Caco-2 (cell line): ENCODE measurements around the gene AGK. TPM values are rescaled to one million over a fixed set of nuclear protein-coding genes. Genes with fewer than 3 reads are reported as not detected.
A peak's percentile ranks its signal among the peaks of the same experiment; 100 is the strongest.

Source experiments
- BruUV-seq: library from RNA; stranded (reverse); fragments of 400-500 nt; replicated peaks from 2 replicates; lab custom pipeline; 2021; lab: Mats Ljungman, UMichigan
- CTCF ChIA-PET: fragments of 300-600 bp; sonication (Branson Sonifier 250); formaldehyde crosslinking; loops from one replicate; lab custom pipeline; 2022; ENCODE audit warnings: antibody characterized with exemption; lab: Charles Lee
- POLR2A ChIA-PET: fragments of 300-600 bp; sonication (Branson Sonifier 250); formaldehyde crosslinking; loops from one replicate; lab custom pipeline; 2022; ENCODE audit warnings: antibody characterized with exemption; lab: Charles Lee
- DNase-seq, 2 experiments: peaks; one replicate each; pipeline versions ENCODE4 v3.0.0 to v3.0.0-alpha.2; 2020 to 2022
- H3K27me3 ChIP-seq: replicated peaks from 2 replicates; pipeline ENCODE4 v1.6.0; 2011; ENCODE audit warnings: low read length; ENCODE audit not compliant: control insufficient read depth, insufficient read depth
- H3K36me3 ChIP-seq: 2 replicates; pipeline ENCODE4 v1.5.1; 2011; ENCODE audit warnings: low read length; ENCODE audit not compliant: control insufficient read depth, insufficient read depth
- H3K4me1 ChIP-seq: fragments of 250-450 bp; sonication (Bioruptor Pico); 2 replicates; pipeline ENCODE4 v1.5.1; 2020; ENCODE audit warnings: mild to moderate bottlenecking
- H3K4me3 ChIP-seq: 2 replicates; pipeline ENCODE4 v1.5.1; 2011; ENCODE audit warnings: low read depth, mild to moderate bottlenecking, control low read depth, low read length
- H3K9me3 ChIP-seq: fragments of 250-450 bp; sonication (Bioruptor Pico); 2 replicates; pipeline ENCODE4 v1.5.1; 2020; ENCODE audit warnings: mild to moderate bottlenecking, moderate library complexity
- H3K27ac Mint-ChIP-seq: one replicate; pipeline ENCODE4 v1.8.0; 2022; ENCODE audit warnings: mixed read lengths; ENCODE audit not compliant: unreplicated experiment
- H3K27me3 Mint-ChIP-seq: one replicate; pipeline ENCODE4 v1.8.0; 2022; ENCODE audit warnings: mixed read lengths; ENCODE audit not compliant: insufficient read depth, unreplicated experiment
- H3K36me3 Mint-ChIP-seq: one replicate; pipeline ENCODE4 v1.8.0; 2022; ENCODE audit warnings: mild to moderate bottlenecking, mixed read lengths; ENCODE audit not compliant: insufficient read depth, unreplicated experiment
- H3K4me1 Mint-ChIP-seq: one replicate; pipeline ENCODE4 v1.8.0; 2022; ENCODE audit warnings: low read depth, mixed read lengths; ENCODE audit not compliant: unreplicated experiment
- H3K4me3 Mint-ChIP-seq: one replicate; pipeline ENCODE4 v1.8.0; 2022; ENCODE audit warnings: mild to moderate bottlenecking, moderate library complexity, mixed read lengths; ENCODE audit not compliant: unreplicated experiment
- H3K9me3 Mint-ChIP-seq: one replicate; pipeline ENCODE4 v1.8.0; 2022; ENCODE audit warnings: mixed read lengths; ENCODE audit not compliant: unreplicated experiment
- intact Hi-C: fragments of 100-400 bp; cut with micrococcal nuclease; formaldehyde crosslinking; loops from one replicate; pipeline ENCODE4 v1.10.0; 2022; ENCODE audit not compliant: unreplicated experiment
- total RNA-seq: library from RNA; stranded (reverse); gene quantifications from 2 replicates; pipeline ENCODE4 v1.2.3, GENCODE V29; 2022
- TF ChIP-seq, protein P1 (sequence below), 2 experiments: fragments of 200-600 bp in 1 of 2; IDR thresholded peaks; 1 replicate in 1 of 2; 2 replicates in 1 of 2; pipeline versions ENCODE4 v1.5.1 to v1.8.0; 2011 to 2022; ENCODE audit warnings: antibody characterized with exemption in 1 of 2, control low read depth in 1 of 2, inconsistent platforms in 1 of 2, low read depth in 1 of 2, low read length in 1 of 2, mild to moderate bottlenecking in 1 of 2, moderate library complexity in 1 of 2; ENCODE audit not compliant: insufficient read depth in 1 of 2, severe bottlenecking in 1 of 2, unreplicated experiment in 1 of 2

The AGK gene
- total RNA-seq, 1 experiment from 2014 or later = 32.3 TPM

DNA sequence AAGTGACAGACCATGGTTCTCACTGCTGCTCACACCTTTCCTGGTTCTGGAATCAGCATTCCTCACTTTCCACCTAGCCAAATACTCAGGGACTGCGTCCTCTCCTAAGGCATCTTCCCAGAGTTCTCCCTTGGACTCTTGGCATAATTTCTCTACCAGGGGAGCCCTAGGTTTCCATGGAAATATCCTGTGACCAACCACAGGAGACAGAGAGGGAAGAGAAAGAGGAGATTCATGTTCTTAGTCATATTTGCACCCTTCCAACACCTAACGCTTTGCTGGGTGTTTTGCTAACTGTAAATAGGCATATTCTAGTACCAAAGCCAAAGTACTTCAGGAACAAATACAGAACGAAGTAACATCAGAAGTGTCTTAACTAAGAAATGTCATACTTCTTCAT is 122.1 kb downstream of the AGK start:
- Histone ChIP-seq H3K36me3 (no peaks in the 10 kb centered on the region), H3K4me1 (no peaks in the 10 kb centered on the region), H3K27me3 (no peaks in the 10 kb centered on the region), H3K9me3 (no peaks in the 10 kb centered on the region), H3K4me3 (no peak overlapping the region)
- ChIA-PET CTCF (no interaction called here), POLR2A (no interaction called here)
- Mint-ChIP-seq H3K27ac (no peak overlapping the region), H3K27me3 (no peaks in the 10 kb centered on the region), H3K36me3 (peaks cover 5% of the 10 kb centered on the region), H3K4me1 (peaks cover 16% of the 10 kb centered on the region), H3K9me3 (no peaks in the 10 kb centered on the region), H3K4me3 (no peak overlapping the region)
- TF ChIP-seq, protein P1, sequence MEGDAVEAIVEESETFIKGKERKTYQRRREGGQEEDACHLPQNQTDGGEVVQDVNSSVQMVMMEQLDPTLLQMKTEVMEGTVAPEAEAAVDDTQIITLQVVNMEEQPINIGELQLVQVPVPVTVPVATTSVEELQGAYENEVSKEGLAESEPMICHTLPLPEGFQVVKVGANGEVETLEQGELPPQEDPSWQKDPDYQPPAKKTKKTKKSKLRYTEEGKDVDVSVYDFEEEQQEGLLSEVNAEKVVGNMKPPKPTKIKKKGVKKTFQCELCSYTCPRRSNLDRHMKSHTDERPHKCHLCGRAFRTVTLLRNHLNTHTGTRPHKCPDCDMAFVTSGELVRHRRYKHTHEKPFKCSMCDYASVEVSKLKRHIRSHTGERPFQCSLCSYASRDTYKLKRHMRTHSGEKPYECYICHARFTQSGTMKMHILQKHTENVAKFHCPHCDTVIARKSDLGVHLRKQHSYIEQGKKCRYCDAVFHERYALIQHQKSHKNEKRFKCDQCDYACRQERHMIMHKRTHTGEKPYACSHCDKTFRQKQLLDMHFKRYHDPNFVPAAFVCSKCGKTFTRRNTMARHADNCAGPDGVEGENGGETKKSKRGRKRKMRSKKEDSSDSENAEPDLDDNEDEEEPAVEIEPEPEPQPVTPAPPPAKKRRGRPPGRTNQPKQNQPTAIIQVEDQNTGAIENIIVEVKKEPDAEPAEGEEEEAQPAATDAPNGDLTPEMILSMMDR (IDR thresholded peaks at IDR 0.05; ENCODE audit: insufficient read depth in 1 of 2, low read depth in 1 of 2, low read length in 1 of 2, severe bottlenecking in 1 of 2, unreplicated experiment in 1 of 2) = no peak
- intact Hi-C loops = loop anchor here (2.0 kb wide), 1 partner anchor 19 kb away; no protein-coding TSS in a partner anchor
- BruUV-seq = no TSS peak
- no peak for DNase-seq

DNA sequence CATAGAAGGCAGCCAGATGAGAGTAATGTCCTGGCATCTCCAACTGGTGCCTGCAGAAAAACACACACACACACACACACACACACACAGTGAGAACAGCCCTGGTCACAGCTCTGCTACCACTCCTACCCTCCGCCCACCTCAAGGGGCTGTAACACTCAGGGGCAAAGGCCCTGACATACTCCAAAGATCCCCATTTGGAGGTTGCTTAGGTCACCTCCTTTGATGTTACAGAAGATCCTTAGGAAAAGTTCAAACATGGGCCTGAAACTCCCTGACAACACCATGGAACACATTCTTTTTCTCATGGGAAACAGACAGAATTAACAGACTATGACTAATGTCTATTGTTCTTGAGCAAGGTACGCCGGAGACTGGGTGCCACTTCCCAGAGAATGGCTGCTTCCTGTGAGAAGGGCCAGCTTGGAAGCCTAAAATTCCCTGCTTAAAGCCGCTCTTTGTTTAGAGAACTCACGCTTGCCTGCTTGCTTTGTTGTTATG is 123.0 kb downstream of the AGK start:
- H3K27me3 Mint-ChIP-seq = no peaks in the 10 kb centered on the region
- ChIA-PET POLR2A (no interaction called here), CTCF (no interaction called here)
- no peaks in the 10 kb centered on the region for H3K9me3 ChIP-seq
- H3K4me3 ChIP-seq = no peak overlapping the region
- no peaks in the 10 kb centered on the region for H3K4me1 ChIP-seq
- H3K36me3 ChIP-seq = no peaks in the 10 kb centered on the region
- H3K9me3 Mint-ChIP-seq = no peaks in the 10 kb centered on the region
- H3K27me3 ChIP-seq = no peaks in the 10 kb centered on the region
- TF ChIP-seq, protein P1 (IDR thresholded peaks at IDR 0.05; ENCODE audit: insufficient read depth in 1 of 2, low read depth in 1 of 2, low read length in 1 of 2, severe bottlenecking in 1 of 2, unreplicated experiment in 1 of 2) = no peak
- BruUV-seq = no TSS peak
- H3K36me3 Mint-ChIP-seq = peaks cover 5% of the 10 kb centered on the region
- intact Hi-C loops = no loop called here
- DNase-seq = no peak
- H3K4me1 Mint-ChIP-seq = peaks cover 16% of the 10 kb centered on the region
- H3K4me3 Mint-ChIP-seq = no peak overlapping the region
- H3K27ac Mint-ChIP-seq = no peak overlapping the region

DNA sequence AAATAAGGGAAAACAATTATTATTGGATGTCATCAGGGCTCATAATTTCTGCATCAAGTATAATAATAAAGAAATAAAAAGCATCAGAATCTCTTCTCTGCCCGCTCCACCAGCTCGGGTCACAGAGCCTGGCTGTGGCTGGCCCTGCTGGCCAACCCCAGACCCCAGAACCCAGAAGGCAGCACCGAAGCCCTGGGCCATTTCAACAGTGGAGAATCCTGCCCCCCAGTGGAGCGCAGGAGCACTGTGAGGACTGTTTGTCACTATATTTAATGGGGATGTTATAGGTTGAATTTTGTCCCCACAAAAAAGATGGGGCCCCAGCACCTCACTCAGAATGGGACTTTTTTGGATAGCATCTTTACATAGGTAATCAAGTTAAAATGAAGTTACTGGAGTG is 123.5 kb downstream of the AGK start:
- H3K36me3 Mint-ChIP-seq = peaks cover 5% of the 10 kb centered on the region
- ChIA-PET CTCF (no interaction called here), POLR2A (no interaction called here)
- peaks cover 16% of the 10 kb centered on the region for H3K4me1 Mint-ChIP-seq
- Histone ChIP-seq H3K9me3 (no peaks in the 10 kb centered on the region), H3K27me3 (no peaks in the 10 kb centered on the region), H3K36me3 (no peaks in the 10 kb centered on the region), H3K4me1 (no peaks in the 10 kb centered on the region), H3K4me3 (no peak overlapping the region)
- no TSS peak for BruUV-seq
- H3K27me3 Mint-ChIP-seq = no peaks in the 10 kb centered on the region
- H3K4me3 Mint-ChIP-seq = no peak overlapping the region
- H3K27ac Mint-ChIP-seq = no peak overlapping the region
- DNase-seq = peak in 1 of 2 experiments; percentile 14
- TF ChIP-seq, protein P1 (IDR thresholded peaks at IDR 0.05; ENCODE audit: insufficient read depth in 1 of 2, low read depth in 1 of 2, low read length in 1 of 2, severe bottlenecking in 1 of 2, unreplicated experiment in 1 of 2) = peak in 1 of 2 experiments; percentile 36
- no peaks in the 10 kb centered on the region for H3K9me3 Mint-ChIP-seq
- intact Hi-C loops = no loop called here
